Measurements from ENCODE around the gene TENM4.

TENM4 gene

GRCh38 chr11:78630561-78631303 lies 810.1 kb downstream of the TENM4 start:
- H3K4me3 ChIP-seq, result no peak overlapping the region
- no peak for TF ChIP-seq CTCF (IDR thresholded peaks at IDR 0.05)
- H3K36me3 ChIP-seq, result no peaks in the 10 kb centered on the region
- no peaks in the 10 kb centered on the region for H3K4me1 ChIP-seq
- H3K27ac ChIP-seq, result no peak overlapping the region
- peaks cover 0 to 30% (median 20%) of the 10 kb centered on the region in 3 donors for H3K9me3 ChIP-seq
- peaks cover 0 to 18% of the 10 kb centered on the region in 2 donors for H3K27me3 ChIP-seq
- intact Hi-C loops (cut with DNase I; ENCODE audit: low total_unique reads), result no loop called here
- DNase-seq, result no peak

GRCh38 chr11:78630155-78630554 lies 810.7 kb downstream of the TENM4 start:
- intact Hi-C loops (cut with DNase I; ENCODE audit: low total_unique reads), result no loop called here
- no peak for TF ChIP-seq CTCF (IDR thresholded peaks at IDR 0.05)
- no peaks in the 10 kb centered on the region for H3K36me3 ChIP-seq
- peaks cover 0 to 30% (median 20%) of the 10 kb centered on the region in 3 donors for H3K9me3 ChIP-seq
- no peak overlapping the region for H3K27ac ChIP-seq
- H3K4me1 ChIP-seq, result no peaks in the 10 kb centered on the region
- H3K27me3 ChIP-seq, result peaks cover 0 to 18% of the 10 kb centered on the region in 2 donors
- no peak overlapping the region for H3K4me3 ChIP-seq
- DNase-seq, result no peak

- no peak overlapping the region for H3K27ac ChIP-seq
- peaks cover 0 to 24% (median 18%) of the 10 kb centered on the region in 3 donors for H3K9me3 ChIP-seq
- no peak for TF ChIP-seq CTCF (IDR thresholded peaks at IDR 0.05)
- H3K36me3 ChIP-seq, result no peaks in the 10 kb centered on the region
- intact Hi-C loops (cut with DNase I; ENCODE audit: low total_unique reads), result no loop called here
- no peak overlapping the region for H3K4me3 ChIP-seq
- DNase-seq, result no peak
- H3K27me3 ChIP-seq, result no peaks in the 10 kb centered on the region
- H3K4me1 ChIP-seq, result no peaks in the 10 kb centered on the region
These were observed 818.2 kb downstream of the TENM4 start for GRCh38 chr11:78622666-78623065.

- TF ChIP-seq CTCF (IDR thresholded peaks at IDR 0.05), result no peak
- no peaks in the 10 kb centered on the region for H3K4me1 ChIP-seq
- intact Hi-C loops (cut with DNase I; ENCODE audit: low total_unique reads), result no loop called here
- DNase-seq, result no peak
- H3K4me3 ChIP-seq, result no peak overlapping the region
- H3K36me3 ChIP-seq, result no peaks in the 10 kb centered on the region
- H3K27me3 ChIP-seq, result no peaks in the 10 kb centered on the region
- peaks cover 0 to 24% (median 18%) of the 10 kb centered on the region in 3 donors for H3K9me3 ChIP-seq
- H3K27ac ChIP-seq, result no peak overlapping the region
These were observed 820.7 kb downstream of the TENM4 start for GRCh38 chr11:78620159-78620558.

- Histone ChIP-seq H3K9me3 (peaks cover 0 to 20% (median 12%) of the 10 kb centered on the region in 3 donors), H3K4me1 (no peaks in the 10 kb centered on the region), H3K27ac (no peak overlapping the region), H3K4me3 (no peak overlapping the region), H3K27me3 (no peaks in the 10 kb centered on the region), H3K36me3 (no peaks in the 10 kb centered on the region)
- TF ChIP-seq CTCF (IDR thresholded peaks at IDR 0.05), result no peak
- no peak for DNase-seq
- intact Hi-C loops (cut with DNase I; ENCODE audit: low total_unique reads), result no loop called here
These were observed 825.1 kb downstream of the TENM4 start for GRCh38 chr11:78615724-78616123.
